ENCODE data around the gene SMPD1. TPM values are rescaled to one million over a fixed set of nuclear protein-coding genes. Genes with fewer than 3 reads are reported as not detected.

Gene SMPD1
- total RNA-seq: 10 to 100 TPM; 60.6 to 67.7 (median 65.0) TPM
- polyA plus RNA-seq: 57.9 TPM
- long read RNA-seq, donor 1, transcript SMPD1-201 (6 exons, 2,452 nt): major isoform, 30 of 67 reads
- long read RNA-seq, donor 1, partial matches to known transcripts: 24 of 67 reads
- long read RNA-seq, donor 1, other reads (novel, unspliced or antisense): 13 of 67 reads
- long read RNA-seq, donor 2, transcript SMPD1-201 (6 exons, 2,452 nt): major isoform, 9 of 22 reads
- long read RNA-seq, donor 2, partial matches to known transcripts: 10 of 22 reads
- long read RNA-seq, donor 2, other reads (novel, unspliced or antisense): 3 of 22 reads
- long read RNA-seq, donor 3, transcript SMPD1-201 (6 exons, 2,452 nt): major isoform, 12 of 36 reads
- long read RNA-seq, donor 3, partial matches to known transcripts: 13 of 36 reads
- long read RNA-seq, donor 3, other reads (novel, unspliced or antisense): 8 of 36 reads
- long read RNA-seq, donor 4, transcript SMPD1-201 (6 exons, 2,452 nt): major isoform, 7 of 27 reads
- long read RNA-seq, donor 4, partial matches to known transcripts: 14 of 27 reads
- long read RNA-seq, donor 4, other reads (novel, unspliced or antisense): 5 of 27 reads

DNA sequence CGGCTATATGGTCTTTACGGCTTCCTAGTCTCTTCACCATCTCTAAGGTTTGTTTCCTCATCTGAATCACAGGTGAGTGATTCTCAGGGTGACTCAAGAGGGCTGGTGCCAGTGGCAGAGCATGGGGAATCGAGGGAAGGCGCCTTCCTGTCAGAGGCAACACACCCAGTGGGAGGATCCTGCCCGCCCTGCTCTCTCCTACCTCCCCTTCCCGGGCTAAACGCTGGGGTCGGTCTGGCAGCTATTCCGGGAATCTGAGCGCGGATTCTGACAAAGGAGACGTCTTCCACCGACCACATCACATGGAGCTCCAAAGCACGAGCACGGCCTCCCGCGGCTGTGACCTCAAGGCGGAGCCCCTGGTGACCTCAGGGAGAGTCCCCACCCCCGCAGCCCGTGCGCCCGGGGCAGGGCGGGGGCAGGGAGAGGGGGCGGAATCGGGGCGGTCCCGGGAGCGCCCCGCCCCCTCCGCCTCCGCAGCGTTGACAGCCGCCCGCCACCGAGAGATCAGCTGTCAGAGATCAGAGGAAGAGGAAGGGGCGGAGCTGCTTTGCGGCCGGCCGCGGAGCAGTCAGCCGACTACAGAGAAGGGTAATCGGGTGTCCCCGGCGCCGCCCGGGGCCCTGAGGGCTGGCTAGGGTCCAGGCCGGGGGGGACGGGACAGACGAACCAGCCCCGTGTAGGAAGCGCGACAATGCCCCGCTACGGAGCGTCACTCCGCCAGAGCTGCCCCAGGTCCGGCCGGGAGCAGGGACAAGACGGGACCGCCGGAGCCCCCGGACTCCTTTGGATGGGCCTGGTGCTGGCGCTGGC lies at the start of gene SMPD1:
SMPD1 (plus strand) TSS at position 570 of the 813 bp plus-strand sequence; CDS start at position 695, 125 bp downstream.
- Histone ChIP-seq H3K4me3 (ENCODE audit: low read length) (peak within 1 kb of the TSS; percentile 64), H3K27ac (ENCODE audit: low read length) (peak within 1 kb of the TSS; percentile 83), H3K27me3 (ENCODE audit: control insufficient read depth, insufficient read depth) (no peaks in the 10 kb centered on the region), H3K9me3 (ENCODE audit: control insufficient read depth, low read length) (no peaks in the 10 kb centered on the region), H3K4me1 (ENCODE audit: control insufficient read depth, insufficient read depth, low read length) (peaks cover 4% of the 10 kb centered on the region)
- intact Hi-C loops (cut with DNase I): loop anchor here in 1 of 4 donors (10.0 kb wide), 1 partner anchor 325 kb away; no protein-coding TSS in a partner anchor
- DNase-seq (peak; percentile 94 to 98 (median 98)), ATAC-seq (peak; percentile 98)
- under 1% methylated on average over 63 of the region's 63 CpGs for WGBS

DNA sequence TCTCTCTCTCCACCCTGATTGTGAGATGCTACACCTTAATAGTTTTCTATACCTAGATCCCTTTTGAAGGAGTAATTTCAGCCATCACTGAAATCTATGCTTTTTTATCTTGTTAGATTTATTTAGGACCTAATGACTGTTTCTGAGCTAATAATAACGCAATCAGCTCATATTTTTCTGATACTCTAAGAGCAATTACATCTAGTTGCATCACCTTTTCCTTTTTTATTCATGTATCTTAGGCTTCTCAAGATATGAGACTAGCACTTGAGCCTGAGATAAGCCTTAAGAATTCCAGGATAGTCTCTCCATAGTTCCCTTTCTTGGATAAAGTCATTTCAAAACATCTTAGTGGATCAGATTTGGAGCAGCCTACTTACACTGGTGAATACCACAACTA lies 44.9 kb upstream of the SMPD1 start:
- Histone ChIP-seq H3K27ac (ENCODE audit: low read length) (no peak overlapping the region), H3K4me1 (ENCODE audit: control insufficient read depth, insufficient read depth, low read length) (no peaks in the 10 kb centered on the region), H3K4me3 (ENCODE audit: low read length) (no peak overlapping the region), H3K9me3 (ENCODE audit: control insufficient read depth, low read length) (no peaks in the 10 kb centered on the region), H3K27me3 (ENCODE audit: control insufficient read depth, insufficient read depth) (no peaks in the 10 kb centered on the region)
- intact Hi-C loops (cut with DNase I): no loop called here
- ATAC-seq (no peak), DNase-seq (no peak)
- WGBS: 94% methylated on average over 1 of the region's 1 CpG

DNA sequence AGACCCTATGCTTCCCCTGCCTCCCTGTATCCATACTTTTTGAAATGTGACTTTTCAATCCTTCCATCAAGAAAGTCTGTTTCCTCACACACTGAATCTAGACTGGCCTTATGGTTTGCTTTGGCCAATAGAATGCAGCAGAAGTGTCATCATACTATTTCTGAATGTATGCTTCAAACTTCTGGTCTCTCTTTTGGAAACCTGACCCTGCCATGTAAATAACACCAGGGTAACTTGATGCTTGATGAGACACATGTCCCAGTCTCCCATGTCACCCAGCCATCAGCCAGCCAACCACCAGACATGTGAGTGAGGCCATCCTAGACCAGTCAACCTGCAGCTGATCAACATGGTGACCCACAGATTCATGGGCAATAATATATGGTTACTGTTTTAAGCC lies 40.2 kb upstream of the SMPD1 start:
- H3K9me3 ChIP-seq (ENCODE audit: control insufficient read depth, low read length): no peaks in the 10 kb centered on the region
- no peak for DNase-seq
- ATAC-seq: no peak
- no peaks in the 10 kb centered on the region for H3K4me1 ChIP-seq (ENCODE audit: control insufficient read depth, insufficient read depth, low read length)
- no peak overlapping the region for H3K27ac ChIP-seq (ENCODE audit: low read length)
- H3K4me3 ChIP-seq (ENCODE audit: low read length): no peak overlapping the region
- intact Hi-C loops (cut with DNase I): loop anchor here (5.0 to 10.0 kb wide), 3 partner anchors 55 to 325 kb away; no protein-coding TSS in a partner anchor
- no peaks in the 10 kb centered on the region for H3K27me3 ChIP-seq (ENCODE audit: control insufficient read depth, insufficient read depth)

DNA sequence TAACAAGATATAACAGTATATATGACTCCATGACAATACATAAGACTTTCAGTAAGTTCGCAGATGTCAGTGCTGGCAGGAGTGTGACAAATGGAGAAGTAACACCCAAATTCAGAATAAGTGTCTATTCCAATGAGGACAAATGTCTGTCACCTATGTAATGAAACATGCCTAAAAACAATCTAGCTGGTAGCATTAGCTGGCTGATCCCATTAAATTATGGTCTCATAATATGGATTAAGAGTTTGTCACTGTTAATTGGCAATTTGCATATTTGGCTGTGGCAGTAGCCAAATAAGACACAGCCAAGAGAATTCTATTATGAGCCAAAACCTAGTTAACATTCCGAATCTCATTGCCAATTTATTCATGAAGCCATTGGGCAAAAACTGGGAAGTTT lies 39.8 kb upstream of the SMPD1 start:
- 64% methylated on average over 2 of the region's 2 CpGs for WGBS

DNA sequence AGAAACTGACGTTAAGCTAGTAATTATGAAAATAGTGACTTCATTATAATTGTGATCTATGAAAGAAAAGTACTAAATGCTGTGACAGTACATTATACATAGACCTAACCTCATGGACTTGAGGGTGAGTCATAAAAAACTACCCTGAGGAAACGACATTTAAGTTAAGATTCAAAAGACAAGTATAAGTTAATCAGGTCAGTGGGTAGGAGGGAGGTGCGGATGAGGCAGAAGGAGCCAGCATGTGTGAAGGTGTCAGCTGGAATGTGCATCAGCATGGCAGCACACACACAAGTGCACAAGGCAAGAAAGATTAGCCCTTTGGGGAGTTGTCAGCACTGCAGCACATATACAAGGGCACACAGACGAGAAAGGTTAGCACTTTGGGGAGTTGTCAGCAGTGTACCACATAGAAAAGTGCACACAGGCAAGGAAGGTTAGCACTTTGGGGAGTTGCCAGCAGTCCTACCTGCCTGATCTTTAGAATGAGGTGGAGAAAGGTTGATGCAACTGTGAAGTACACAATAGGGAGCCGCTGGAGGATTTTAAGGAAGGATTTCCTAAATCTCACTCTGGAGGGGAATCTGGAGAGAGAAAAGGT lies 38.4 kb upstream of the SMPD1 start:
- no peak overlapping the region for H3K4me3 ChIP-seq (ENCODE audit: low read length)
- H3K9me3 ChIP-seq (ENCODE audit: control insufficient read depth, low read length): no peaks in the 10 kb centered on the region
- ATAC-seq (no peak), DNase-seq (no peak)
- H3K4me1 ChIP-seq (ENCODE audit: control insufficient read depth, insufficient read depth, low read length): no peaks in the 10 kb centered on the region
- H3K27ac ChIP-seq (ENCODE audit: low read length): no peak overlapping the region
- 70% methylated on average over 5 of the region's 5 CpGs for WGBS
- intact Hi-C loops (cut with DNase I): loop anchor here (2.0 to 10.0 kb wide), 4 partner anchors 57 to 329 kb away; no protein-coding TSS in a partner anchor
- H3K27me3 ChIP-seq (ENCODE audit: control insufficient read depth, insufficient read depth): no peaks in the 10 kb centered on the region

More for the DNA sequence above, 39.8 kb upstream of the SMPD1 start:
- DNase-seq (no peak), ATAC-seq (no peak)
- Histone ChIP-seq H3K27ac (ENCODE audit: low read length) (no peak overlapping the region), H3K4me1 (ENCODE audit: control insufficient read depth, insufficient read depth, low read length) (no peaks in the 10 kb centered on the region), H3K27me3 (ENCODE audit: control insufficient read depth, insufficient read depth) (no peaks in the 10 kb centered on the region), H3K9me3 (ENCODE audit: control insufficient read depth, low read length) (no peaks in the 10 kb centered on the region), H3K4me3 (ENCODE audit: low read length) (no peak overlapping the region)
- intact Hi-C loops (cut with DNase I): loop anchor here (5.0 to 10.0 kb wide), 3 partner anchors 56 to 326 kb away; no protein-coding TSS in a partner anchor

DNA sequence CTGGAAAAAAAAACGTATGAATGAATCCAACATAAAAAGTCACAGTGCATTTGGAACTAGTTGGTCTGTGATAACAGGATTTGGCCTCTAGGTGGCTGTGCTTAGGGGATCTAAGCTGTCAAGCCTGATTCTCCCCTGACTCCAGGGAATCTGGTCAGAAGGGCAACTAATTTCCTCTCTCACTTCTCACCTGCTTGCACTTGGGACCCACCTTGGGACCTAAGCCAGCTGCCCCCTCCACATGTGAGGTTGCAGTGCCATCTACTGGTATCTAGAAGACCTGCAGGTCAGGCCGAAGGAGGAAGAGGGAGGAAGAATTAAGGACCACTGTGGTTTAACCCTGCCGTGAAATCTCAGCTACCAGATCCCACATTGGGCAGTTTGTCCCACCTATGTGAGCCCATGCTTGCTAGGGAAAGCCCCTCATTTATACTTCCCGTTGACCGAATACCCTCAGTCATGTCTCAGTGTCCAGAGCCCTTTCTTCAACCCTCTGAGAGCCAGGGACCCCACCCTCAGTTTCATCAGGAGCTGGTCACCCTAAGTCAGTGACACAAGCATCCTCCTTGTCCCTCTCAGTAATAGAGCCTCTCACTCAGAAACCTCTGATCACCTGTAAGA lies 36.8 kb upstream of the SMPD1 start:
- Histone ChIP-seq H3K4me3 (ENCODE audit: low read length) (no peak overlapping the region), H3K9me3 (ENCODE audit: control insufficient read depth, low read length) (no peaks in the 10 kb centered on the region), H3K27me3 (ENCODE audit: control insufficient read depth, insufficient read depth) (no peaks in the 10 kb centered on the region), H3K27ac (ENCODE audit: low read length) (no peak overlapping the region), H3K4me1 (ENCODE audit: control insufficient read depth, insufficient read depth, low read length) (no peaks in the 10 kb centered on the region)
- intact Hi-C loops (cut with DNase I): loop anchor here (2.0 to 10.0 kb wide), 4 partner anchors 59 to 331 kb away; no protein-coding TSS in a partner anchor
- 7% methylated on average over 5 of the region's 5 CpGs for WGBS
- DNase-seq (peak; percentile 35 to 66 (median 57)), ATAC-seq (peak; percentile 55 to 72)

DNA sequence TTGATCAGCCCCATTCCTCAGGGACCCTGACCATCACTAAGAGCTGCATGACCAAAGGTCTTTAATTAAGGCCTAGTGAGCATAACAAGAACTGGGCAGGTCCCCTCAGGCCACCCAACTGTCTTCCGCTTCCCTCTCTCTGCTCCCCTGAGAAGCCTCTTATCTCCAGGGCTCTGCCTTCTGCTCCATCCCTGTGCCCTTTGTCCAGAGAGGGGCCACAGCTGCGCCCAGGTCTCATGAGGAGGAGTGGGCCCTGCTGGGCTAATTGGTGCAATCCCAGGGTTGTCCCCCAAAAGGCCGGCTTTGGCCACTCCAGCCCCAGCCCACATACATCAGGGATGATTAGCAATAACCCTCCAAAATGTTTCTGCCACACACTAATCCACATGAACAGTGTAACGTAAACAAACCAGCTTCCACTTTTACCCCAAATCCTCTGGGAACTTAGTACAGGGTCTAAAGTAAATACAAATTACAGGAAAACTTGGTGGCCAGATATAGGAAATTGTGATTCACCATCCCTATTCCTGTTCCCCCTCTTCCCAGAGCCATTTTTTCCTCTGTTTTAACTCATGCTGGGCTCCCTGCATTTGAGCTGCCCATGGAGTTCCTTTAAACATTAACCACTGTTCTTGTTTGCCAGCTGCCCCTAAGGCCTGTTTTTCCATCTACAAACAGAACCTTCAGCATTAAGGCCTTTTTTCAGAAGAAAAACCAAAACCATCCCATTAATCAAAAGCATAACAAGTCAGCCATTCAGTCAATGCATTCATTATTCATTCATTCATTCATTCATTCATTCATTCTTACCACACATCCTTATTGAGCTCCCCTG lies 35.4 kb upstream of the SMPD1 start:
- no peak overlapping the region for H3K4me3 ChIP-seq (ENCODE audit: low read length)
- H3K9me3 ChIP-seq (ENCODE audit: control insufficient read depth, low read length): no peaks in the 10 kb centered on the region
- DNase-seq (no peak), ATAC-seq (no peak)
- no peaks in the 10 kb centered on the region for H3K27me3 ChIP-seq (ENCODE audit: control insufficient read depth, insufficient read depth)
- H3K4me1 ChIP-seq (ENCODE audit: control insufficient read depth, insufficient read depth, low read length): no peaks in the 10 kb centered on the region
- WGBS: 85% methylated on average over 4 of the region's 4 CpGs
- no peak overlapping the region for H3K27ac ChIP-seq (ENCODE audit: low read length)
- intact Hi-C loops (cut with DNase I): loop anchor here (5.0 to 10.0 kb wide), 4 partner anchors 38 to 330 kb away; no protein-coding TSS in a partner anchor

DNA sequence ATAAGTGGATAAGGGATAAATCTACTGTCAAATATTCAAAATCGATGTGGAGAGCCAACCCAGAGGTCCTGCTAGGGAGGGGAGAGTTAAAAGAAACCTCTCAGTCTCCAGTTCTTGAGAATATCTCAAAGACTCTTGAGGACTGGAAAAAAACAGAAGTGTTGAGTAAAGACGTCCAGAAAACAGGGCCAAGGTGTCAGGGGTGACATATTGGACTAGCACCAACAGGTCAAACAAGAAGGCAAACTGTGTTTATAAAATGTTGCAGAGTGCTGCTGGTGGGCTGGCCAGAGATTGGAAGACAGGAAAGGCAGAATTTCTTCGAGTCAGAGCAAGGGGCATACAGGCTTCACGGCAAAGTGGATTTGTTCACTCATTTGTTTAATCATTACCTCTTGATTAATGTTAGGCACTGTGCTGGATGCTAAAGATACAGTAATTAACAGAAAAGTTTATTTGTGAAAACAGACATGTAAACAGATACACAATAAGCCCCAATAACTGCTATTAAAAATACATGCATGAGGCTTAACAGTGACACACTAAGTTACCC lies 33.7 kb upstream of the SMPD1 start:
- Histone ChIP-seq H3K27me3 (ENCODE audit: control insufficient read depth, insufficient read depth) (no peaks in the 10 kb centered on the region), H3K27ac (ENCODE audit: low read length) (no peak overlapping the region), H3K4me3 (ENCODE audit: low read length) (no peak overlapping the region), H3K4me1 (ENCODE audit: control insufficient read depth, insufficient read depth, low read length) (no peaks in the 10 kb centered on the region), H3K9me3 (ENCODE audit: control insufficient read depth, low read length) (no peaks in the 10 kb centered on the region)
- ATAC-seq (no peak), DNase-seq (no peak)
- 53% methylated on average over 4 of the region's 4 CpGs for WGBS
- intact Hi-C loops (cut with DNase I): loop anchor here in 3 of 4 donors (5.0 to 10.0 kb wide), 3 partner anchors 39 to 332 kb away; no protein-coding TSS in a partner anchor

DNA sequence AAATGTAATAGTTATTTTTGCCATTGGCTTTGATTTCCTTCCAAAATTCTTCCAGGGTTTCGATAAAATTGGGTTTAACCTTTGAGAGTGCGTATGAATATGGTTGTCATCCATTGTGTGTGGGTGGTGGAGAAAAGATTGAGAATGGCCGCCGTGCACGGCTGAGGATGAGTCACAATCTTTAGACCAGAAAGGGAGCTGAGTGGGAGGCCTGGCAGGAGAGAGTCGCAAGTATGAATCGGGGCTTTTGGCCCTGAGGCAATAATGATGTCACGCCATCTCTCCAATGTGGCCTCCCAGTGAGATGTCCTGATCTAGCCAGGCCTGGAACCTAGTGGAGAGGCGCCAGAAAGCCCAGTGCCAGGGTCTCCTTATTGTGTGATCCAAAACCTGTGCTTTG lies 33.1 kb upstream of the SMPD1 start:
- H3K9me3 ChIP-seq (ENCODE audit: control insufficient read depth, low read length): no peaks in the 10 kb centered on the region
- WGBS: 45% methylated on average over 9 of the region's 9 CpGs
- H3K4me3 ChIP-seq (ENCODE audit: low read length): no peak overlapping the region
- peak; percentile 62 to 87 (median 80) for DNase-seq
- no peak overlapping the region for H3K27ac ChIP-seq (ENCODE audit: low read length)
- H3K27me3 ChIP-seq (ENCODE audit: control insufficient read depth, insufficient read depth): no peaks in the 10 kb centered on the region
- intact Hi-C loops (cut with DNase I): loop anchor here in 3 of 4 donors (5.0 to 10.0 kb wide), 3 partner anchors 40 to 332 kb away; no protein-coding TSS in a partner anchor
- H3K4me1 ChIP-seq (ENCODE audit: control insufficient read depth, insufficient read depth, low read length): no peaks in the 10 kb centered on the region
- ATAC-seq: peak; percentile 69 to 84

All from right cardiac atrium (tissue), 5 donors.